Esophagus squamous epithelium (tissue), 5 donors: ENCODE measurements around the gene CETN2. TPM values are rescaled to one million over a fixed set of nuclear protein-coding genes. Genes with fewer than 3 reads are reported as not detected.

ENCODE experiments used
- DNase-seq: peaks from one replicate; lab custom pipeline; 2025; lab: John Stamatoyannopoulos, UW
- H3K27ac ChIP-seq, 4 donors: fragments of 200-600 bp; sonication (generic); one replicate each; pipeline ENCODE4 v1.5.1; 2016 to 2019; ENCODE audit warnings: mild to moderate bottlenecking in 1 of 4
- H3K27me3 ChIP-seq, 4 donors: fragments of 200-600 bp; sonication (generic); 1 replicate in 3 of 4; 2 replicates in 1 of 4; pipeline versions ENCODE4 v1.5.1 to v1.6.0; 2017 to 2021; ENCODE audit warnings: antibody characterized with exemption in 1 of 4
- H3K36me3 ChIP-seq, 3 donors: fragments of 200-600 bp; sonication (generic); one replicate each; pipeline ENCODE4 v1.5.1; 2016 to 2019
- H3K4me1 ChIP-seq, 3 donors: fragments of 200-600 bp; sonication (generic); one replicate each; pipeline ENCODE4 v1.5.1; 2017 to 2019
- H3K4me3 ChIP-seq, 4 donors: fragments of 200-600 bp; sonication (generic); 1 replicate in 3 of 4; 2 replicates in 1 of 4; pipeline ENCODE4 v1.5.1; 2016 to 2019; ENCODE audit warnings: mild to moderate bottlenecking in 2 of 4, moderate library complexity in 1 of 4
- H3K9me3 ChIP-seq, 3 donors: fragments of 200-600 bp; sonication (generic); one replicate each; pipeline ENCODE4 v1.5.1; 2016 to 2019
- POLR2A ChIP-seq, 4 donors: fragments of 450-650 bp; IDR thresholded peaks; one replicate each; pipeline ENCODE4 v1.6.1; 2017; ENCODE audit warnings: antibody characterized with exemption in 4 of 4, mild to moderate bottlenecking in 4 of 4, moderate library complexity in 3 of 4
- WGBS, 2 donors: methylation state at CpG; one replicate each; pipeline ENCODE4 v1.1.5; 2018; 5-methylcytosine and 5-hydroxymethylcytosine counted together
- intact Hi-C: fragments of 100-400 bp; cut with DNase I; formaldehyde crosslinking; loops from one replicate; pipeline ENCODE4 v1.15.0; 2022
- total RNA-seq, 4 donors: library from RNA; depleted of rRNA; stranded (reverse); fragments of >200 nt; gene quantifications; one replicate each; pipeline ENCODE4 v1.1.0, GENCODE V29; 2016
- TF ChIP-seq, protein P1 (sequence below), 6 experiments: fragments of 450-650 bp in 4 of 6; fragments of 200-600 bp in 2 of 6; sonication (generic) in 2 of 6; IDR thresholded peaks; one replicate each; pipeline ENCODE4 v1.5.1; 2016 to 2019; ENCODE audit warnings: antibody characterized with exemption in 6 of 6, mild to moderate bottlenecking in 4 of 6, moderate library complexity in 4 of 6
- donor health status: DM: yes; HTN: yes; CAD: no.

The CETN2 gene
- total RNA-seq, result 10 to 100 TPM; 17.2 to 38.5 (median 24.2) TPM

DNA sequence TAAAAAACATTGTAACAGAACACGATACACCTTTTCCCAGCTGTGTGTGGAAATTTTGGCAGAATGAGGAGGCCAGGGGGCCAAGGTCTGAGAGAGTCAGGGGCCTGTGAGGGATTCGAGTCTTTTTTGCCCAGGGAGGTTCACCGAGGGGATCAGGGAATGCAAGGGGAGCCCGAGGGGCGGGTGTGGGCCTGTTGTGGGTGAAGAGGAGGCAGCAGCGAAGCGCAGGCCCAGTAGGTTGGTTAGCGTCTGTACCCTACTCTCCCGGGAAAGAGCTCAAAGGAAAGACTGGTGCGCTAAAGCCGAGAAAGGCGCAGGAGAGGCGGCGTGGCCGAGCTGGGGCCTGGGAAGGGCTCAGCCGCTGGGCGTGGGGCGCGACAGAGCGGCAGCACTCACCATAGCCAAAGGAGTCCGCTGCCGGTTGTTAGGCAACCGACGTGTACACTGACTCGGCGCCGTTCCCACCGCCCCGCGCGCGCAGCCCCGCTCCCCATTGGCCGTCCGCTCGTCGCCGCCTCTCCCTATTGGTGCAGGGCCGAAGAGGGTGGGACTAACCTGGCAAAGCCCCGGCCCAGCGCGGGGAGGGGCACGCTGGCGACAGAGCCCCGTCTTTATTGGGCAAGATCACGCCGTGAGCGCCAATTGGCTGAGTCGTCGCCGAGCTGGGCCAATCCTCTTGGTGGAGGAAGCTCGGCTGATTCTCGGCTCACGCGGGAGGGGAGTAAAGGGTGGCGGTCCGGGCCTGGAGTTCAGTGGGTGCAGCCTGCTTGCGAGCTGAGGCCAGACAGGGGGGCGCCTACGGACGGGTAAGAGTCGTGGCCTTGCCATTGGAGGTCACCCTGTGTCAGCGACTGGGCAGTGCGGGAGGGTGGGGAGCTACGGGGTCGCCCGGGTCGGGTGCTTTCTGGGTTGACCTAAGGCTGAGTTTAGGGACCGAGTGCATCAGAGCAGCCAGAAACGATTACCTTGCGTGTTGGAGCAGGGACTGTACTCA, at the start of gene CETN2, which contains the start of gene NSDHL:
CETN2 (minus strand) TSS at position 446 of the 994 bp plus-strand sequence; CDS start at position 399, 47 bp downstream.
NSDHL (plus strand) TSS at position 752 of the 994 bp plus-strand sequence. CDS start 15,262 bp downstream, outside the sequence.
- WGBS, 2 donors, result 0 to 33% methylated on average over 4 to 14 of the region's 71 CpGs
- H3K9me3 ChIP-seq, result no peaks in the 10 kb centered on the region
- H3K36me3 ChIP-seq, result peaks cover 0 to 40% (median 0%) of the 10 kb centered on the region in 3 donors
- H3K4me3 ChIP-seq, result peak within 1 kb of the TSS; percentile 50 to 78 (median 66)
- peaks cover 0 to 40% (median 7%) of the 10 kb centered on the region in 3 donors for H3K4me1 ChIP-seq
- H3K27ac ChIP-seq, result peak within 1 kb of the TSS; percentile 79 to 85 (median 82)
- intact Hi-C loops, result no loop called here
- DNase-seq, result peak; percentile 64
- TF ChIP-seq, protein P1, sequence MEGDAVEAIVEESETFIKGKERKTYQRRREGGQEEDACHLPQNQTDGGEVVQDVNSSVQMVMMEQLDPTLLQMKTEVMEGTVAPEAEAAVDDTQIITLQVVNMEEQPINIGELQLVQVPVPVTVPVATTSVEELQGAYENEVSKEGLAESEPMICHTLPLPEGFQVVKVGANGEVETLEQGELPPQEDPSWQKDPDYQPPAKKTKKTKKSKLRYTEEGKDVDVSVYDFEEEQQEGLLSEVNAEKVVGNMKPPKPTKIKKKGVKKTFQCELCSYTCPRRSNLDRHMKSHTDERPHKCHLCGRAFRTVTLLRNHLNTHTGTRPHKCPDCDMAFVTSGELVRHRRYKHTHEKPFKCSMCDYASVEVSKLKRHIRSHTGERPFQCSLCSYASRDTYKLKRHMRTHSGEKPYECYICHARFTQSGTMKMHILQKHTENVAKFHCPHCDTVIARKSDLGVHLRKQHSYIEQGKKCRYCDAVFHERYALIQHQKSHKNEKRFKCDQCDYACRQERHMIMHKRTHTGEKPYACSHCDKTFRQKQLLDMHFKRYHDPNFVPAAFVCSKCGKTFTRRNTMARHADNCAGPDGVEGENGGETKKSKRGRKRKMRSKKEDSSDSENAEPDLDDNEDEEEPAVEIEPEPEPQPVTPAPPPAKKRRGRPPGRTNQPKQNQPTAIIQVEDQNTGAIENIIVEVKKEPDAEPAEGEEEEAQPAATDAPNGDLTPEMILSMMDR (IDR thresholded peaks at IDR 0.05), result no peak
- TF ChIP-seq POLR2A (IDR thresholded peaks at IDR 0.05), result peak in 1 of 4 donors; percentile 36
- H3K27me3 ChIP-seq, result no peaks in the 10 kb centered on the region

DNA sequence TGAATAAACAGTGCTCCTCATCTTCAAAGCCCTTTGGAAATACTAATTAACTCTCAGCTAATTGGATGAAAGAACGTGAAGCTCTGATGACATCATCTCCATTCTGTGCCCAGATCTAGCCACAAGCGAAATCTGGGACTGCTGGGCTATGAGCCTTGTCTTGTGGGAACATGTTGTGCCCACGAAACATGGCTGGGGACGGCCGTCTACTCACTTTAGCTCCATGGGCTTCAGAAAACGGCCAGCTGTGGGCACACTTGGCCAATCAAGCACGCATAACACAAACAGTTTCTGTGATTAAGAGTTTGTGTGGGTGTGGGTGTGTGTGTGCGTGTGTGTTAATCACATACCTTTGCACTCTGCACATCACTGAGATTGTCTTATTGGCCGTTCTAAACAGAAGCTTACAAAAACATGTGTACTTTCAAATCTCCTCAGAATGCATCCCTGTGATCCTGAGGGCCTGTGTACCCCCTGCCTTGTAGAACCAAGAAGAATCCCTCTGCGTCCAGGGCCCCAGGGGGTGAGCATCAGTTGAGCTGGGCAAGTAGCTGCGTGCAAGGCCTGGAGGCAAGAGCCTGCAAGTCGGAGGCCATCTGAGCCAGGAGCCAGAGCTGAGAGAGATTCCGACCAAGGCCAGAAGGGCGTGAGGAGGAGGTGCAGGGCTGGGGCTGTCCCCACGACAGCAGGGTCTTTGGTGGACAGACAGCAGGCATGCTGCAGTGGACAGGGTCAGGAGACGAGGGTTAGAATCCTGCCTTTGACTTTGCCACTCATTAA, 48.6 kb upstream of the CETN2 start:
- WGBS, 2 donors, result 49 to 92% methylated on average over 2 to 16 of the region's 16 CpGs
- TF ChIP-seq, protein P1 (IDR thresholded peaks at IDR 0.05), result no peak
- TF ChIP-seq POLR2A (IDR thresholded peaks at IDR 0.05), result no peak

DNA sequence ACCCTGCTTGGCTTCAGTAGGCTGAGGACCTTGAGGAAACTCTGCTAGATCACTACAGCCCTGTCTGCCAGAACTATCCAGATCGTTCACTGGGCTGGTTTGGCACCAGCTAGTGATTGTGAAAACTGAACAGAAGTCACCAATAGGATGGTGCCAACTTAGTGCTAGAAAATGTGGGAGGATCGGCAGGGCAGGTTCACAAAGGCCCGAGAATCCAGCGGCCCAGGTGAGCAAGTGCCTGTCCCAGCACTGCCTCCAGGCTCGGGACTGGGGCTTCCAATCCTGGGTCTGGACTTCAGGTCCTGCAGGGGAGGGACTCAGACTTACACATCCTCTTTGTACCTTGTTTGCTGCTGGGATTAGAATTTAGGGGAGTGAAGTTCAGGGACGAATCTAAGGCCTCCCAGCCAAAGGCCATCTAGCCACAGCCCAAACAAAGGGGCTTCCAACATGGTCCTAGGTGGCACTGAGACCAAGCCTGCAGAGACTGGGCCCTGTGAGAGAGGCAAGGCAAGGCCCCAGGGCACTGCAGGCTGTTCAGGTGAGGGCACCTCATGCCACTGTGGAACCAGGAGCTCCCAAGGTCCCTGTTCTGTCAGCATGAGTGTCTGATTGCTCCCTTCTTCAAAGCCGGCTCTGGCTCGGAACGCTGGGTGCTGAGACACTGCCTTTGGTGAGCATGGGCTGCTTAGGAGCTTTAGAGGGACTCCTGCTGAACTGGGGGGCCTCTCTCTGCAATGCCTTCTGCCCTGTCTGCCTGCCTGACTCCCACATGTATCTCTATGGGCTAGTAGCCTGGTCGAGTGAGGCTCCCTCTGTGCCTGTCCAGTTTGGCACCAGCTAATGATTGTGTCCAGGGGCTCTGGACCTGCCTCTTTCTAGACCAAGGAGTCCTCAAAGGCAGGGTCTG, 46.6 kb upstream of the CETN2 start:
- no peak for DNase-seq
- Histone ChIP-seq H3K27me3 (no peaks in the 10 kb centered on the region), H3K27ac (peak overlapping the region; percentile 49 to 79 (median 68)), H3K4me3 (no peak overlapping the region), H3K9me3 (no peaks in the 10 kb centered on the region), H3K36me3 (no peaks in the 10 kb centered on the region), H3K4me1 (peaks cover 0 to 33% (median 7%) of the 10 kb centered on the region in 3 donors)
- 51% methylated on average over 5 of the region's 10 CpGs; no CpG with 5 or more reads in 1 of the 2 donors for WGBS, 2 donors
- intact Hi-C loops, result loop anchor here (10.0 kb wide), 1 partner anchor 58 kb away; no protein-coding TSS in a partner anchor
- TF ChIP-seq POLR2A (IDR thresholded peaks at IDR 0.05), result peak in 1 of 4 donors; percentile 7
- TF ChIP-seq, protein P1 (IDR thresholded peaks at IDR 0.05), result no peak

More for the DNA sequence above, 48.6 kb upstream of the CETN2 start:
- peak overlapping the region; percentile 67 to 79 (median 68) for H3K27ac ChIP-seq
- H3K4me3 ChIP-seq, result no peak overlapping the region
- H3K4me1 ChIP-seq, result peaks cover 0 to 33% (median 7%) of the 10 kb centered on the region in 3 donors
- no peak for DNase-seq
- intact Hi-C loops, result loop anchor here (10.0 kb wide), 1 partner anchor 56 kb away; no protein-coding TSS in a partner anchor
- no peaks in the 10 kb centered on the region for H3K27me3 ChIP-seq
- no peaks in the 10 kb centered on the region for H3K9me3 ChIP-seq
- H3K36me3 ChIP-seq, result no peaks in the 10 kb centered on the region

DNA sequence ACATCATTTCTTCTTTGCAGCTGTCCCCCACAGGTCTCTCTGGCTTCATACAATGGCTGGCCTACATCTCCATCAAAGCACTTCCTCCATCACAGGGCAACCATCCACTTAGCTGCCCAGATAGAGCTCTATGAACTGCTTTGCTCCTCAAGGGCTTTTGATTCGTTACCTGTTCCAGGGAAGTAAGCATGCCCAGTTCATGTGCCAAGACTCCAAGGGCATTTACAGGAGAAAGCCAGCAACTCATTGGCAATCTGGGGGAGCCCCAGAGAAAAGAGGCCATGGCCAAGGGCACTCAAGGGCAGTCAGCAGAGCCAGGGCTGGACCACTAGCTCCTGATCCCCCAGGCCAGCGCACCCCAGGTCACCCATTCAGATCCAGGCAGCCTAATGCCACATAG, 42.8 kb upstream of the CETN2 start:
- WGBS, 2 donors, result 100% methylated on average over 1 of the region's 2 CpGs; no CpG with 5 or more reads in 1 of the 2 donors
- intact Hi-C loops, result loop anchor here (10.0 kb wide), 1 partner anchor 61 kb away; no protein-coding TSS in a partner anchor
- peaks cover 0 to 22% (median 7%) of the 10 kb centered on the region in 3 donors for H3K4me1 ChIP-seq
- TF ChIP-seq, protein P1 (IDR thresholded peaks at IDR 0.05), result no peak
- no peak for TF ChIP-seq POLR2A (IDR thresholded peaks at IDR 0.05)
- H3K4me3 ChIP-seq, result no peak overlapping the region
- no peaks in the 10 kb centered on the region for H3K27me3 ChIP-seq
- no peaks in the 10 kb centered on the region for H3K9me3 ChIP-seq
- peaks cover 0 to 31% (median 0%) of the 10 kb centered on the region in 3 donors for H3K36me3 ChIP-seq
- DNase-seq, result no peak
- no peak overlapping the region for H3K27ac ChIP-seq
